ENCODE results near the gene OR51A4. TPM values are rescaled to one million over a fixed set of nuclear protein-coding genes. Genes with fewer than 3 reads are reported as not detected.
A peak's percentile ranks its signal among the peaks of the same experiment; 100 is the strongest.

OR51A4 gene
- not detected in 2 replicates for total RNA-seq

- no peak for DNase-seq (ENCODE audit: low read depth)
Observed at GRCh38 chr11:4947505-4947904, at the start of gene OR51A4. OR51A4 (minus strand) TSS chr11:4947605; CDS start chr11:4947100, 505 bp downstream.

GRCh38 chr11:4994551-4994950 is 47.1 kb upstream of the OR51A4 start, which contains the start of gene OR51L1:
OR51L1 (plus strand) TSS chr11:4994851; CDS start chr11:4998983, 4,132 bp downstream.
- H3K4me3 ChIP-seq (ENCODE audit: low read depth, low read length), result no peak within 1 kb of the TSS
- DNase-seq (ENCODE audit: low read depth), result no peak
- TF ChIP-seq, protein P1, sequence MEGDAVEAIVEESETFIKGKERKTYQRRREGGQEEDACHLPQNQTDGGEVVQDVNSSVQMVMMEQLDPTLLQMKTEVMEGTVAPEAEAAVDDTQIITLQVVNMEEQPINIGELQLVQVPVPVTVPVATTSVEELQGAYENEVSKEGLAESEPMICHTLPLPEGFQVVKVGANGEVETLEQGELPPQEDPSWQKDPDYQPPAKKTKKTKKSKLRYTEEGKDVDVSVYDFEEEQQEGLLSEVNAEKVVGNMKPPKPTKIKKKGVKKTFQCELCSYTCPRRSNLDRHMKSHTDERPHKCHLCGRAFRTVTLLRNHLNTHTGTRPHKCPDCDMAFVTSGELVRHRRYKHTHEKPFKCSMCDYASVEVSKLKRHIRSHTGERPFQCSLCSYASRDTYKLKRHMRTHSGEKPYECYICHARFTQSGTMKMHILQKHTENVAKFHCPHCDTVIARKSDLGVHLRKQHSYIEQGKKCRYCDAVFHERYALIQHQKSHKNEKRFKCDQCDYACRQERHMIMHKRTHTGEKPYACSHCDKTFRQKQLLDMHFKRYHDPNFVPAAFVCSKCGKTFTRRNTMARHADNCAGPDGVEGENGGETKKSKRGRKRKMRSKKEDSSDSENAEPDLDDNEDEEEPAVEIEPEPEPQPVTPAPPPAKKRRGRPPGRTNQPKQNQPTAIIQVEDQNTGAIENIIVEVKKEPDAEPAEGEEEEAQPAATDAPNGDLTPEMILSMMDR (IDR thresholded peaks at IDR 0.05; ENCODE audit: insufficient read depth, low read depth, low read length), result no peak

More at GRCh38 chr11:4947505-4947904, at the start of gene OR51A4:
- no peak within 1 kb of the TSS for H3K4me3 ChIP-seq (ENCODE audit: low read depth, low read length)
- TF ChIP-seq, protein P1 (IDR thresholded peaks at IDR 0.05; ENCODE audit: insufficient read depth, low read depth, low read length), result no peak

- peak; percentile 5 for DNase-seq (ENCODE audit: low read depth)
- TF ChIP-seq, protein P1 (IDR thresholded peaks at IDR 0.05; ENCODE audit: insufficient read depth, low read depth, low read length), result peak; percentile 36
- H3K4me3 ChIP-seq (ENCODE audit: low read depth, low read length), result no peak overlapping the region
Observed at GRCh38 chr11:4991060-4991459, 43.7 kb upstream of the OR51A4 start.

DNA sequence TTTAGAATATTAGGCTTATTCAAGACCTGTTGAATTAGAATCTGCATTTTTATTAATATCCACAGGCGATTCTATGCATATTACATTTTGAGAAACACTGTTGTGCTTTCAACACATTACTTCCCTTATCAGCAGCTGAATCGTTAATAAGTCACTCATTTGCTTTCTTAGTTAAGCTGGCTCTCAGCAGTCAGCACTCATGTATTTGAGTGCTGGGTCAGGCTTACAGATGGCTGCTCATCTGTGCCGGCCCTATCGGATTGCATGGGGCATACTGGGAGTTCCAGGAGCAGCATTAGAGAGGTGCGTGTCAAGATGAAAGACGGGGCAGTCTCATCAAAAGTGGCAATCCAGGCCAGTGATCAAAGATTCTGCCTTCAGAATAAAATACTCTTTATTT is 36.4 kb upstream of the OR51A4 start:
- H3K4me3 ChIP-seq (ENCODE audit: low read depth, low read length), result no peak overlapping the region
- TF ChIP-seq, protein P1 (IDR thresholded peaks at IDR 0.05; ENCODE audit: insufficient read depth, low read depth, low read length), result no peak
- DNase-seq (ENCODE audit: low read depth), result no peak

DNA sequence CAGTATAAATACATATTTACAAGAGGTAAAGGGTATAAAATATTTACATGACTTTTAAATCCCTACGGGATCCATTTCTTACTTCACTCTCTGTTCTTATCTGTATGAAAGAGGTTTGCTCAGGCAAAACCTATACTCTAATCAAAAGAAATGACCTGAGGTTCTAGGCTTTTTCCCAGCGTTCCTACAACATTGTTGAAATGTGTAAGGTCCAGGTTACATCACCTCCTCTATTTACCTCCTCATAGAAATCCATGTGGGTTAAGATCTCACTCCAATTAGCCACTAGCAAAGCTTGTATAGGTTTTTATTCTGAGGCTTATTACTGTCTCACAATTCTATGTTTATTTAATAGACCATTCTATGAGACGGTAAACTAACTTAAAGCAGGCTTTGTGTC is 35.3 kb upstream of the OR51A4 start:
- TF ChIP-seq, protein P1 (IDR thresholded peaks at IDR 0.05; ENCODE audit: insufficient read depth, low read depth, low read length), result no peak
- no peak overlapping the region for H3K4me3 ChIP-seq (ENCODE audit: low read depth, low read length)
- DNase-seq (ENCODE audit: low read depth), result no peak

DNA sequence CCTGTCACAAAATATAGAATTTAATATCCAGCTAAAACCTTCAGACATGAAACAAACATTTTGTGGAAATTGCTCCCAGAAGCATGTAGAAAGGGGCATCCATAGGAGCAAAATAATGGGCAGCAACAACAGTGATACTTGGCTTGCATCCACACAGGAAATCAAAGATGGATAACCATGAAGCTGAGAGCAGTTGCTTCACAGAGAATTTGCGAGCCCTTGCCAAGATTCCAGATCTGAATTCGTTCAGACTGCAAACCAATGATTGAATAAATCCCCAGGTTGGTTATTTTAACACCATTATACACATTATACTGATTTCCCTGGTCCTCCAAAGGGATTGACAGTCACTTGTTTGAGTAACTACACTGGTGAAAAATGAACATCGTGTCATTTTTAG is 31.6 kb upstream of the OR51A4 start:
- no peak overlapping the region for H3K4me3 ChIP-seq (ENCODE audit: low read depth, low read length)
- TF ChIP-seq, protein P1 (IDR thresholded peaks at IDR 0.05; ENCODE audit: insufficient read depth, low read depth, low read length), result no peak
- DNase-seq (ENCODE audit: low read depth), result no peak

DNA sequence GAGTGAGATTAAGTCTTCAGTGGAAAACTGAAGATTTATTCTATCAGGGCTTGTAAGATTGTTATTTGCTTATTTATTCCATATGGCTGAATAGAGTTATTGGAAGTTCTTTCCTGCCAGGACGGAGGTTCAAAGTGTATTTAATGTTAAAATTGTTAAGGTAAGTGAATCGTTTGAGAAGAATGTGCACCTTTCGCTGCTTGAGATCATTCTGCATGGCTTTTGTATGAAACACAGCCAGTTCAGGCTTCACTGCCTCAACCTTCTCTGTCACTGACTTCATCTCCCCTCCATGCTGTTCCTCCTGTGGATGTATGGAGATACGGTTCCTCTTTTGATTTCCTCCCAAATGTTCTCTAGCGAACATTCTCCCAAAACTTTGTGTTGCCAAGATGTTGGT is 28.0 kb upstream of the OR51A4 start:
- DNase-seq (ENCODE audit: low read depth), result no peak
- no peak overlapping the region for H3K4me3 ChIP-seq (ENCODE audit: low read depth, low read length)
- TF ChIP-seq, protein P1 (IDR thresholded peaks at IDR 0.05; ENCODE audit: insufficient read depth, low read depth, low read length), result no peak
